AG20443 (cell line): ENCODE data around the gene ODAD2.
"Not testable (repeated sequence)": the region's sequence is repeated elsewhere in the genome, so short reads cannot be mapped to it uniquely, and the experiment has no call there.

Source experiments
- DNase-seq: peaks from one replicate; pipeline ENCODE4 v3.0.0; 2012; ENCODE audit warnings: low spot score, mixed read lengths

Gene ODAD2

GRCh38 chr10:27998954-27999275, at the start of gene ODAD2:
ODAD2 (minus strand) TSS chr10:27999079; CDS start chr10:27995142, 3,937 bp downstream.
- no peak for DNase-seq

- no peak for DNase-seq
These were observed 48.2 kb upstream of the ODAD2 start for GRCh38 chr10:28047061-28047460.

GRCh38 chr10:28046579-28046978, 47.7 kb upstream of the ODAD2 start:
- DNase-seq = no peak

GRCh38 chr10:28043941-28044340, 45.1 kb upstream of the ODAD2 start:
- DNase-seq = no peak

- DNase-seq = peak; percentile 37
These were observed 37.7 kb upstream of the ODAD2 start for GRCh38 chr10:28036587-28036986.

GRCh38 chr10:28020993-28021982, 22.4 kb upstream of the ODAD2 start:
- peak; percentile 14 for DNase-seq

- DNase-seq = no peak
These were observed 21.4 kb upstream of the ODAD2 start for GRCh38 chr10:28020080-28020860.

- no peak for DNase-seq
These were observed 15.8 kb upstream of the ODAD2 start for GRCh38 chr10:28014651-28015050.

GRCh38 chr10:28012990-28013515, 14.2 kb upstream of the ODAD2 start:
- DNase-seq = no peak

- no peak for DNase-seq
These were observed 11.9 kb upstream of the ODAD2 start for GRCh38 chr10:28010821-28011220.

GRCh38 chr10:28008054-28008453, 9.2 kb upstream of the ODAD2 start:
- DNase-seq = no peak

- no peak for DNase-seq
These were observed 2.5 kb upstream of the ODAD2 start for GRCh38 chr10:28001353-28001752.

- DNase-seq = peak; percentile 66
These were observed 513 bp downstream of the ODAD2 start for GRCh38 chr10:27998178-27998953.

- DNase-seq = no peak
These were observed 1.1 kb downstream of the ODAD2 start for GRCh38 chr10:27997865-27998177.

GRCh38 chr10:27995311-27995710, 3.6 kb downstream of the ODAD2 start:
- DNase-seq = no peak

GRCh38 chr10:27989357-27989756, 9.5 kb downstream of the ODAD2 start:
- not testable (repeated sequence) for DNase-seq

- DNase-seq = no peak
These were observed 12.1 kb downstream of the ODAD2 start for GRCh38 chr10:27986821-27987220.

GRCh38 chr10:27982875-27983543, 15.9 kb downstream of the ODAD2 start:
- DNase-seq = no peak

GRCh38 chr10:27981744-27982143, 17.1 kb downstream of the ODAD2 start:
- no peak for DNase-seq

- DNase-seq = not testable (repeated sequence)
These were observed 28.1 kb downstream of the ODAD2 start for GRCh38 chr10:27970795-27971194.

- DNase-seq = not testable (repeated sequence)
These were observed 28.9 kb downstream of the ODAD2 start for GRCh38 chr10:27969931-27970330.
